Common myeloid progenitor, CD34-positive (primary cell): ENCODE data around the gene DUSP9.

Experiments
- CTCF ChIA-PET: fragments of 350-600 bp; sonication (Branson Sonifier 250); formaldehyde crosslinking; loops from one replicate; lab custom pipeline; 2021; ENCODE audit warnings: antibody characterized with exemption; lab: Charles Lee
- POLR2A ChIA-PET: fragments of 350-600 bp; sonication (Branson Sonifier 250); formaldehyde crosslinking; loops from one replicate; lab custom pipeline; 2021; ENCODE audit warnings: antibody characterized with exemption; lab: Charles Lee
- DNase-seq, 3 donors: peaks; one replicate each; pipeline versions ENCODE4 v3.0.0 to v3.0.0-alpha.2; 2013
- H3K27ac ChIP-seq, 2 experiments: 1 replicate in 1 of 2; 2 replicates in 1 of 2; pipeline ENCODE4 v1.7.0; 2013; ENCODE audit warnings: inconsistent platforms in 2 of 2, low read length in 2 of 2, mild to moderate bottlenecking in 2 of 2, low read depth in 1 of 2, moderate library complexity in 1 of 2; ENCODE audit not compliant: severe bottlenecking in 2 of 2, insufficient read depth in 1 of 2, poor library complexity in 1 of 2
- H3K27me3 ChIP-seq, 5 experiments: replicated peaks in 2 of 5; 1 replicate in 3 of 5; 2 replicates in 2 of 5; pipeline versions ENCODE4 v1.6.1 to v1.7.0; 2013; ENCODE audit warnings: low read length in 4 of 5, mild to moderate bottlenecking in 2 of 5, moderate library complexity in 2 of 5, inconsistent platforms in 1 of 5; ENCODE audit not compliant: insufficient read depth in 5 of 5, control insufficient read depth in 4 of 5
- H3K36me3 ChIP-seq, 4 experiments: 1 replicate in 2 of 4; 2 replicates in 2 of 4; pipeline versions ENCODE4 v1.6.1 to v1.7.0; 2013; ENCODE audit warnings: low read length in 3 of 4, control low read depth in 1 of 4, mild to moderate bottlenecking in 1 of 4; ENCODE audit not compliant: control insufficient read depth in 4 of 4, insufficient read depth in 4 of 4
- H3K4me1 ChIP-seq, 4 experiments: 1 replicate in 3 of 4; 2 replicates in 1 of 4; pipeline versions ENCODE4 v1.6.1 to v1.7.1; 2013; ENCODE audit warnings: low read length in 3 of 4, mild to moderate bottlenecking in 3 of 4, control low read depth in 1 of 4, inconsistent platforms in 1 of 4, moderate library complexity in 1 of 4; ENCODE audit not compliant: control insufficient read depth in 4 of 4, insufficient read depth in 4 of 4; ENCODE audit errors: control extremely low read depth in 1 of 4
- H3K4me3 ChIP-seq, 7 experiments: 1 replicate in 4 of 7; 2 replicates in 3 of 7; pipeline versions ENCODE4 v1.5.1 to v1.7.0; 2013; ENCODE audit warnings: mild to moderate bottlenecking in 7 of 7, low read length in 6 of 7, moderate library complexity in 6 of 7, inconsistent platforms in 2 of 7, low read depth in 2 of 7, control low read depth in 1 of 7; ENCODE audit not compliant: insufficient read depth in 4 of 7, control insufficient read depth in 1 of 7; ENCODE audit errors: extremely low read depth in 1 of 7
- H3K9me3 ChIP-seq, 5 experiments: 1 replicate in 4 of 5; 2 replicates in 1 of 5; pipeline versions ENCODE4 v1.6.1 to v1.7.1; 2013; ENCODE audit warnings: low read length in 4 of 5, mild to moderate bottlenecking in 2 of 5, inconsistent platforms in 1 of 5, low read depth in 1 of 5, moderate library complexity in 1 of 5; ENCODE audit not compliant: control insufficient read depth in 4 of 5, insufficient read depth in 2 of 5; ENCODE audit errors: control extremely low read depth in 1 of 5
- WGBS: methylation state at CpG from one replicate; pipeline ENCODE4 v1.1.5; 2013; ENCODE audit not compliant: insufficient coverage; 5-methylcytosine and 5-hydroxymethylcytosine counted together

Gene DUSP9

DNA sequence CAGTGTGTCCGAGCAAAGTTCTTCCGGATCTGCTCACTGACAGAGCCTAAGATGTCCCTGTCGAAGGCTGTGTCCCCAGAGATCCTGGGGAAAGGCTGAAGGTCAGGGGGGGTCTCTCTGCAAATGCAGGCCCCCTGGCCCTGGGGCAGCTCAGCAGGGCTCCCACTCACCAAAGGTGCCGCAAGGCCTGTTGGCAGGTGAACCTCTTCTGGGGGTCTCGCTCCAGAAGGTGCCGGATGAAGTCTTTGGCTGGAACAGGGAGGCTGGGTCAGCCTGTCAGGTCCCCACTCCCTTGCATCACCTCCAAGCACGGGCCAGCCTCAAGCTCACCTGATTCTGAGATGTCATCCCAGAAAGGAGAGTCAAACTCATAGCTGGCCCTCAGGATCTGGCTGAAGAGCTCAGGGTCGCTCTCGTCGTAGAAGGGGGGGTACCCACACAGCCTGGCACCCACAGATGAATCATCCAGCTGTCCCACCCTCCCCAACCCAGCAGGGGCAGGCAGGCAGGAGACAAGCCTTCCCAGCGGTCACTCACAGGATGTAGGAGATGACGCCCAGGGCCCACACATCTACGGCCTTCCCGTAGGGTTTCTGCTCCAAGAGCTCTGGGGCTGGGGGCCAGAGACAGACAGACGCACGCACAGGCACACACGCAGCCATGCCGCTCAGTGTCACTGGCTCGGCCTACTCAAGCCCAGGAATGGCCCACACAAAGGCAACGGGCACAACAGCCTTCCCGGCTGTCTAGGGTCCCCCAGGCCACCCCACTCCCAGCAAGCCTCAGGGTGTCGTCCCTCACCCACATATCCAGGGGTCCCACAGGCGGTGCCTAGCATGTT, 24.0 kb downstream of the DUSP9 start:
- peaks cover 0 to 4% (median 0%) of the 10 kb centered on the region in 5 experiments for H3K9me3 ChIP-seq
- 94% methylated on average over 21 of the region's 23 CpGs for WGBS
- peaks cover 0 to 5% (median under 1%) of the 10 kb centered on the region in 4 experiments for H3K4me1 ChIP-seq
- no peaks in the 10 kb centered on the region for H3K36me3 ChIP-seq
- POLR2A ChIA-PET = no interaction called here
- H3K4me3 ChIP-seq = no peak overlapping the region
- no peak for DNase-seq
- peaks cover 0 to 50% (median 3%) of the 10 kb centered on the region in 5 experiments for H3K27me3 ChIP-seq
- CTCF ChIA-PET = interaction anchor here (1.0 to 4.7 kb wide), 4 partner anchors 9 to 119 kb away, joined by 3 to 35 read pairs (median 4); no protein-coding TSS in a partner anchor
- H3K27ac ChIP-seq = no peak overlapping the region

GRCh38 chrX:153671589-153672530, 24.9 kb downstream of the DUSP9 start:
- H3K27me3 ChIP-seq = peaks cover 0 to 45% (median 3%) of the 10 kb centered on the region in 5 experiments
- H3K4me3 ChIP-seq = no peak overlapping the region
- no peak overlapping the region for H3K27ac ChIP-seq
- 92% methylated on average over 20 of the region's 27 CpGs for WGBS
- H3K4me1 ChIP-seq = peaks cover 0 to 5% (median under 1%) of the 10 kb centered on the region in 4 experiments
- no peaks in the 10 kb centered on the region for H3K36me3 ChIP-seq
- ChIA-PET CTCF (interaction anchor here (1.0 to 1.6 kb wide), 3 partner anchors 8 to 120 kb away, joined by 3 to 4 read pairs (median 3); no protein-coding TSS in a partner anchor), POLR2A (no interaction called here)
- H3K9me3 ChIP-seq = peaks cover 0 to 2% (median 0%) of the 10 kb centered on the region in 5 experiments
- DNase-seq = no peak

GRCh38 chrX:153672531-153673427, 25.8 kb downstream of the DUSP9 start:
- no peak overlapping the region for H3K4me3 ChIP-seq
- peak in 1 of 3 donors; percentile 23 for DNase-seq
- H3K36me3 ChIP-seq = no peaks in the 10 kb centered on the region
- CTCF ChIA-PET = interaction anchor here (1.4 kb wide), 1 partner anchor 134 kb away, joined by 3 read pairs; no protein-coding TSS in a partner anchor
- no peak overlapping the region for H3K27ac ChIP-seq
- peaks cover 0 to 2% (median 0%) of the 10 kb centered on the region in 5 experiments for H3K9me3 ChIP-seq
- POLR2A ChIA-PET = interaction anchor here (0.7 kb wide), 1 partner anchor 213 kb away, joined by 3 read pairs; the partner anchor contains the start of gene L1CAM
- WGBS = 77% methylated on average over 18 of the region's 53 CpGs
- peaks cover 0 to 49% (median 3%) of the 10 kb centered on the region in 5 experiments for H3K27me3 ChIP-seq
- H3K4me1 ChIP-seq = peaks cover 0 to 2% (median 0%) of the 10 kb centered on the region in 4 experiments

DNA sequence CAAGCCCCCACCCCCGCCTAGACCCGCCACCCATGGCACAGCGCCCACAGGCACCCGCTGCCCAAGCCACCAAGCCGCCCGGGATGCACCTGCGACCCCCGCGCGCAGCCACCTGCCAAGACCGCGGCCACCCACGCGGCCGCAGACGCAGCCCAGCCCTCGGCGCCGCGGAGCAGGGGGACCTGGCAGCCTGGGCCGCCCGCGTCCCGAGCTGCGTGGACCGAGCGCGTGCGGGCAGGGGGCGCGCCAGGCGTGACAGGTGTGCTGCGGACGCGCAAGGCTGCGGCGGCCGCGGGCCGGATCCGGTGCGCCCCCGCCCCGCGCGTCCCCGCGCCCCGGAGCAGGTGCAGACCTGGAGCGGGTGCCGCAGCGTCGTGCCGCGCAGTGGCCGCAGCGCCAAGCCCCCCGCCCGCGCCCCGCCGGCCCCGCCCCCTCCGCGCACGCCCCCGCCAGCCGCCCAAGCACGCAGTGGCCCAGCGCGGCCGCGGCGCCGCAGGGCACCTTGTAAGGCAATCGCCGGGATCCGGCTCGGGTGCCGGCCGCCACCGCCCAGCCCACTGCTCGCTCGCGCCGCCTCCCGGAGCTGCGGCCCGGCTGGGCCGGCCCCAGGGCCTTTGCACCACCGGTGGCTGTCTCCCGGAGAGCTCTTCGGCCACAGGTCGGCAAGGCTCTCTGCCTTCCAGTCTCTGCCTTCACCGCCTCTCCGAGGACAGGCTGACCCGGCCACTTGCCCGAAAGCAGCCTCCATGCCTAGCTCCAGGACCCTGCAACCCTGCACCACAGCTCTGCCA, 26.6 kb downstream of the DUSP9 start, which contains the start of gene PNCK:
TSS of gene PNCK (minus strand) at position 386 of the 791 bp plus-strand sequence. CDS start 737 bp downstream, outside the sequence.
- WGBS = 40% methylated on average over 54 of the region's 98 CpGs
- peaks cover 0 to 2% (median 0%) of the 10 kb centered on the region in 4 experiments for H3K4me1 ChIP-seq
- H3K27ac ChIP-seq = no peak within 1 kb of the TSS
- no peak within 1 kb of the TSS for H3K4me3 ChIP-seq
- H3K36me3 ChIP-seq = no peaks in the 10 kb centered on the region
- peaks cover 0 to 2% (median 0%) of the 10 kb centered on the region in 5 experiments for H3K9me3 ChIP-seq
- peaks cover 0 to 49% (median 3%) of the 10 kb centered on the region in 5 experiments for H3K27me3 ChIP-seq
- no peak for DNase-seq
- POLR2A ChIA-PET = interaction anchor here (0.7 kb wide), 1 partner anchor 212 kb away, joined by 3 read pairs; the partner anchor contains the start of gene L1CAM
- CTCF ChIA-PET = interaction anchor here (1.4 kb wide), 1 partner anchor 135 kb away, joined by 3 read pairs; no protein-coding TSS in a partner anchor

- DNase-seq = no peak
- POLR2A ChIA-PET = no interaction called here
- Histone ChIP-seq H3K4me1 (peaks cover 0 to 2% (median 0%) of the 10 kb centered on the region in 4 experiments), H3K9me3 (peaks cover 0 to 2% (median 0%) of the 10 kb centered on the region in 5 experiments), H3K4me3 (no peak overlapping the region), H3K36me3 (no peaks in the 10 kb centered on the region), H3K27me3 (peaks cover 0 to 49% (median 5%) of the 10 kb centered on the region in 5 experiments), H3K27ac (no peak overlapping the region)
- CTCF ChIA-PET = interaction anchor here (1.4 kb wide), 1 partner anchor 135 kb away, joined by 3 read pairs; no protein-coding TSS in a partner anchor
- 83% methylated on average over 27 of the region's 27 CpGs for WGBS
Measured at GRCh38 chrX:153674219-153674851, 27.3 kb downstream of the DUSP9 start.
